Activated CD4-positive, CD25-positive, alpha-beta regulatory T cell (primary cell): ENCODE measurements around the gene RPL10A.
"Not testable (repeated sequence)": the region's sequence is repeated elsewhere in the genome, so short reads cannot be mapped to it uniquely, and the experiment has no call there.

ENCODE experiments used
- DNase-seq, 4 experiments: peaks; one replicate each; lab custom pipeline; 2025; lab: John Stamatoyannopoulos, UW

RPL10A gene

GRCh38 chr6:35512740-35513139 lies 44.5 kb downstream of the RPL10A start, which contains the start of gene TULP1:
TSS of gene TULP1 (minus strand) at chr6:35512896. CDS start at chr6:35512858, 38 bp downstream.
- no peak for DNase-seq

- no peak for DNase-seq
These were observed 46.4 kb downstream of the RPL10A start for GRCh38 chr6:35514587-35514986.

- not testable (repeated sequence) for DNase-seq
These were observed 47.7 kb downstream of the RPL10A start for GRCh38 chr6:35515939-35516338.

- no peak for DNase-seq
These were observed 48.5 kb downstream of the RPL10A start for GRCh38 chr6:35516712-35517111.

- not testable (repeated sequence) for DNase-seq
These were observed 49.8 kb downstream of the RPL10A start for GRCh38 chr6:35517978-35518377.

GRCh38 chr6:35518566-35519312 lies 50.5 kb downstream of the RPL10A start:
- no peak for DNase-seq

GRCh38 chr6:35519313-35520015 lies 51.3 kb downstream of the RPL10A start:
- no peak for DNase-seq
